Activated CD8-positive, alpha-beta memory T cell treated with anti-CD3 and anti-CD28 coated beads for 36 hours (primary cell): ENCODE data around the gene NOTCH4. TPM values are rescaled to one million over a fixed set of nuclear protein-coding genes. Genes with fewer than 3 reads are reported as not detected.

Experiments
- CTCF ChIA-PET: fragments of 350-600 bp; sonication (Branson Sonifier 250); formaldehyde crosslinking; loops from one replicate; lab custom pipeline; 2021; ENCODE audit warnings: antibody characterized with exemption; lab: Charles Lee
- POLR2A ChIA-PET: fragments of 350-600 bp; sonication (Branson Sonifier 250); formaldehyde crosslinking; loops from one replicate; lab custom pipeline; 2021; ENCODE audit warnings: antibody characterized with exemption; lab: Charles Lee
- total RNA-seq, 2 experiments: library from RNA; stranded (reverse); gene quantifications; one replicate each; pipeline ENCODE4 v1.2.3, GENCODE V29; 2021

Gene NOTCH4
- total RNA-seq, 2 experiments from 2014 or later = 1.4 to 1.5 TPM

GRCh38 chr6:32196682-32197616 lies 26.9 kb downstream of the NOTCH4 start:
- CTCF ChIA-PET = interaction anchor here (0.6 to 0.7 kb wide), 3 partner anchors 82 to 788 kb away, joined by 3 read pairs; no protein-coding TSS in a partner anchor
- POLR2A ChIA-PET = interaction anchor here (0.6 kb wide), 1 partner anchor 1395 kb away, joined by 3 read pairs; no protein-coding TSS in a partner anchor

- ChIA-PET POLR2A (interaction anchor here (0.6 to 1.4 kb wide), 5 partner anchors 17 to 1396 kb away, joined by 3 to 11 read pairs (median 5); partner anchors contain the start of gene ATF6B), CTCF (interaction anchor here (0.6 to 1.7 kb wide), 9 partner anchors 9 to 788 kb away, joined by 3 to 6 read pairs (median 3); partner anchors contain the start of genes AGPAT1 and ATF6B)
Measured at GRCh38 chr6:32195902-32196681, 27.8 kb downstream of the NOTCH4 start.

GRCh38 chr6:32195652-32195901 lies 28.3 kb downstream of the NOTCH4 start:
- POLR2A ChIA-PET = interaction anchor here (1.0 to 1.4 kb wide), 3 partner anchors 16 to 646 kb away, joined by 3 to 11 read pairs (median 6); partner anchors contain the start of gene ATF6B
- CTCF ChIA-PET = interaction anchor here (0.5 to 1.7 kb wide), 8 partner anchors 9 to 68 kb away, joined by 3 to 6 read pairs (median 4); partner anchors contain the start of genes AGPAT1 and ATF6B

DNA sequence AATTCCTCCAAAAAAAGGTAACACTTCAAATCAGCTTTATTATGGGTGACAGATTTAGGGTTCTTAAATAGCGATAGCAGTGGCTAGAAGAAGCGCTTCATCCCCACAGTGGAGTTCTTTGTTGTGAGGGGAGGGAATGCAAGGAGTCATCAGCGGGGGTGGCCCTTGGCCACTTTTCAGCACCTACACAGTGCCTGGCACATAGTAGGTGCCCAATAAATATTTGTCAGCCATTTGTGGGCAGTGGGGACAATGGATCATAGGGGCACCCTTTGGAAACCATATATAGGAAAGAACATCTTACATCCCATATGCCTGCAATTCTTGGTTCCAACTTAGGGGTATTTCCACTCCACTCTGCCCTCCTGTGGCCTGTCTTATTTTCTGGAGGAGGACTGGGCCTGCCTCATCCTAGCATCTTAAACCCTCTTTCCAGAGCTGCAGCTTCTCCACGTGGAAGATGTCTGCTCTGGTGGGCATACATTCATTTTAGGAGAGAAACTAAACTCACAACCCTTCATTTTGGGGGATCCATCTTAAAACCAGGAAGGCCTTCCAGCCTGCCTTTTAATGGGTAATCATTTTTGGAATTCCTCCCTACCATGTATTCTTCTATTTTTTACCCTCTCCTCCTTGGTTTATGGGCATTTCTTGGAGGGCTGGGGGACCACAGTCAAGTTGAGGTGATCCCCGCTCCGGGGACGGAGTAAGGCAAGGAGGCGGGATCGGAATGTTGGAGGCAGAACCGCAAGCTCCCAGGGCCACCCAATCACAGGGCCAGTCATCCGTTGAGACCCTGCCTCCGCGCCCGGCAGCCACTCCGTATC lies 28.8 kb downstream of the NOTCH4 start:
- ChIA-PET POLR2A (interaction anchor here (1.0 to 1.4 kb wide), 3 partner anchors 16 to 647 kb away, joined by 3 to 11 read pairs (median 6); partner anchors contain the start of gene ATF6B), CTCF (interaction anchor here (0.5 to 1.7 kb wide), 8 partner anchors 8 to 68 kb away, joined by 3 to 6 read pairs (median 4); partner anchors contain the start of genes AGPAT1 and ATF6B)

- POLR2A ChIA-PET = no interaction called here
- CTCF ChIA-PET = interaction anchor here (1.7 kb wide), 1 partner anchor 12 kb away, joined by 5 read pairs; no protein-coding TSS in a partner anchor
Measured at GRCh38 chr6:32194388-32194787, 29.5 kb downstream of the NOTCH4 start.

DNA sequence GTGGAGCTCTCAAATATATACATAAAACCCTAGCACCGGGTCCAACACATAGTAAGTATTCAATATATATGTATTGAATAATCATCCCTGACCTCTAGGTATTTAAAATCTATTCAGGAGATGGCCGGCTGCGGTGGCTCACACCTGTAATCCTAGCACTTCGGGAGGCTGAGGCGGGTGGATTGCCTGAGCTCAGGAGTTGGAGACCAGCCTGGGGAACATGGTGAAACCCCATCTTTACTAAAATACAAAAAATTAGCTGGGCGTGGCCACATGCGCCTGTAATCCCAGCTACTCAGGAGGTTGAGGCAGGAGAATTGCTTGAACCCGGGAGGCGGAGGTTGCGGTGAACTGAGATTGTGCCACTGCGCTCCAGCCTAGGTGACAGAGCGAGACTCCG lies 30.8 kb downstream of the NOTCH4 start:
- ChIA-PET CTCF (interaction anchor here (1.3 to 1.9 kb wide), 2 partner anchors 14 to 72 kb away, joined by 3 to 7 read pairs; partner anchors contain the start of gene RNF5), POLR2A (interaction anchor here (1.3 to 1.8 kb wide), 2 partner anchors 14 to 17 kb away, joined by 4 to 7 read pairs; no protein-coding TSS in a partner anchor)

DNA sequence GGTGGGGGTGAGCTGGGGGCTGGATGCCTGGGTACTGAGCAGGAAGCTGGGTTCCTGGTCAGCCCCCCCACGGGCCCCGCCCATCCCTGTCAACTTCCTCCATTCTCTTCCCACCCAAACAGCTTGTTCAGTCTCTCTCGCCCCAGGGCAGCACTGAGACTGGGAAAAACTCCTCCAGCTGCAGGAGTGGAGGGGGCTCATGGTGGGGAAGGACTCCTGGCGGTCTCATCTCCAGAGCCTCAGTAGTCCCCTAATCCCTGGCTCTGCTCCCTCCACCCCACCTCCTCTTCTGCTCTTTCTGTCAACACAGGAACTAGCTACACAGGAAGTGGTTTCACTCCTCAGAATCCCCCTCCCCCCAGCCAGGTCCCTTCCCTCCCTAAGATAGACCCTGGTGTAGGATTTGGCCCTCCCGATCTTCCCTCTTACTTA lies 31.2 kb downstream of the NOTCH4 start, which contains the start of gene GPSM3:
TSS of gene GPSM3 (minus strand) at position 36 of the 432 bp plus-strand sequence. CDS start 130 bp downstream, outside the sequence.
- CTCF ChIA-PET = interaction anchor here (1.3 to 1.9 kb wide), 2 partner anchors 14 to 72 kb away, joined by 3 to 7 read pairs; partner anchors contain the start of gene RNF5
- POLR2A ChIA-PET = interaction anchor here (1.3 to 1.8 kb wide), 2 partner anchors 14 to 16 kb away, joined by 4 to 7 read pairs; no protein-coding TSS in a partner anchor

DNA sequence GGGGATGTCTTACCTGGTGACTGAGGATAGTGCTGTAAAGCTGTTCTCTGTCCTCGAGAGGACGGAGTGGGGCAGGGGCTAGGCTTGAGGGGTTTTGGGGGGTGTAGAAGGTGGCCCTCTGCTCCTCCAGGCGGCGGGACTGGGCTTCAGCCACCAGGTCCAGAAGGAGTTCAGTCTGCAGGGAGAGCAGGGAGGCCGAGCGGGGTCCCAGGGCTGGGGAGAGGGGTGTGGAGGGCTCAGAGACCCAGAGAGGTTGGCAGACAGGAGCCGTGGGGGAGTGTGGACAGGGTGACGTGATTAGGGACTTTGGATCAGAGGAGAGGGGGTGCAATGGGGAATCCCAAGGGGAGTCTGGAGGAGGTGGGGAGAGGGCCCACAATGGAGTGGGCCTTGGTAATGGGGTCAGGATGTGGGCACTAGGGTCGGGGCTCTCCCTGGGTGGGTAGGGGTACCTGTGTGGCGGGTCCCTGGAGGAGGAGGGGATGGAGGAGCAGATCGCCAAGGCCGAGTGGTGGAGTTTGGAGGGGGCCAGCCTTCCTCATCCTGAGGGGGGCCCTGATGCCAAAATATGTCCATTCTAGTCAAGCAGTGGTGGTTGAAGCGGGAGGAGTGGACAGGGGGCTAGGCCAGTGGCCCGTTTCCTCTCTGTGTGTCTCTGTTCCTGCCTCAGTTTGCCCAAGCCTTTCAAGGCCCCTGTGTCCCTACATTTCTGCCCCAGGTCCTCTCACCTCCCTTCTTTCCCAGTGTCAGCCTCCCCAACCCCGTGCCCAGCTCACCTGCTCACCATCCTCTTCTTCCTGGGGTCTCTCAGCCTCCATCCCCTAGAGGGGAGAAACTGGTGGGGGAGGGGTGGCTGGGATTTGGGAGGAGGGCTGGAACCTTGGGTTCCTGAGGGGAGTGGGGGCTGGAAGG lies 31.9 kb downstream of the NOTCH4 start:
- CTCF ChIA-PET = interaction anchor here (0.5 to 1.9 kb wide), 3 partner anchors 13 to 71 kb away, joined by 3 to 7 read pairs (median 7); partner anchors contain the start of gene RNF5
- POLR2A ChIA-PET = interaction anchor here (0.9 to 1.8 kb wide), 3 partner anchors 9 to 16 kb away, joined by 3 to 7 read pairs (median 4); no protein-coding TSS in a partner anchor

DNA sequence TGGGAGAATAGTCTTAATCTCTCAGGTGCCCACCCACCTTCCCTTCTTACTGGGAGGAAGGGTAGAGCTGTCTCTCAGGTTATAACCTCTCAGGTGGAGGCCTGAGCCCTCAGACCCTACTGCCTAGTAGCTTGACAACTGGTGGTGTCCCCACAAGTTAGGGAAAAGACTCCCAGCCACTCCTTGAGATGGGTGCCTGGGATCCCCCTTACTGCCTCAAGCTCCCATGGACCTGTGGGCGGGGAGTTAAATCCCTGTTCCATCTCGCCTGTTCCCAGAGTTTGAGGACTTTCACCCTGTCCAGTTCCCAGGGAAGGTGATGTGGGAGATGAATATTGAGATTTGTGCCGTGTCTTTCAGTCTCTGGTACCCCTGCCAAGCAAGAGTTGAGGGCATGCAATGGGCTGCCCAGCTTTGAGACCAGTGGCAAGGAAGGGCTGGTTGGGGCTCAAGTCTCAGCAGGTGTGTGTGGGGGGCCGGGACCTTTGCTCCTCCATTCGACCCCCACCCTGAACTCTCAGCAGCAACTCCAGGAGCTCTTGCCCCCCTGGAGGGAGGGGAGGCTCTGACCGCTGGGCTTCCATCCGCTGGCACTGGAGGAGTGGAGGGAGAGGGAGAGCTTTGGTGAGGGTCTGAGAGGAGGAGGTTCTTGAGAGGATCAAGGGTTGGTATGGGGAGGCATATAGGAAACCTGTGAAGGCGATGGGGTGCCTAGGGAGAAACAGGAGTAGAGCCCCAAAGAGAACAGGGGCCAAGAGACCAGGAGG lies 32.8 kb downstream of the NOTCH4 start:
- POLR2A ChIA-PET = interaction anchor here (0.5 to 0.9 kb wide), 2 partner anchors 8 to 293 kb away, joined by 3 to 4 read pairs; no protein-coding TSS in a partner anchor
- CTCF ChIA-PET = interaction anchor here (1.4 kb wide), 1 partner anchor 73 kb away, joined by 5 read pairs; no protein-coding TSS in a partner anchor

- CTCF ChIA-PET = interaction anchor here (1.4 kb wide), 1 partner anchor 72 kb away, joined by 5 read pairs; no protein-coding TSS in a partner anchor
- POLR2A ChIA-PET = interaction anchor here (0.5 to 1.9 kb wide), 3 partner anchors 11 to 292 kb away, joined by 3 to 16 read pairs (median 4); partner anchors contain the start of gene ATF6B
Measured at GRCh38 chr6:32190054-32190851, 33.6 kb downstream of the NOTCH4 start, which contains the start of gene PBX2. Gene PBX2 (minus strand): TSS chr6:32190202. CDS start chr6:32189915, 287 bp downstream.

DNA sequence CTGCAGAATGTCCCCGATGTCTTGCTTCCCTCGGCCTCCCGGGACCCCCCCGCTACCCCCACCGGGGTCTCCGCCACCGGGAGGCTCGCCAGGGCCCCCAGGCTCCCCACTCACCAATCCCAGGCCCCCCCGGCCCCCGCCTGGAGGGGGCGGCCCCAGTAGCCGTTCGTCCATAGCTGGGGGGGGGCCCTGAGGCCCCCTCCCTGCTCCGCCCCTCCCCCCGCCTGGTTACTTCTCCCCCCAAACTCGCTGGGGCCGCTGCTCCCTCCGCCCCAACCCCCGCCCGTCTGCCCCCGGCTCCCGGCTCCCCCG lies 34.2 kb downstream of the NOTCH4 start:
- ChIA-PET CTCF (interaction anchor here (1.4 kb wide), 1 partner anchor 71 kb away, joined by 5 read pairs; no protein-coding TSS in a partner anchor), POLR2A (interaction anchor here (0.8 to 1.9 kb wide), 2 partner anchors 11 to 61 kb away, joined by 3 to 16 read pairs; partner anchors contain the start of gene ATF6B)

DNA sequence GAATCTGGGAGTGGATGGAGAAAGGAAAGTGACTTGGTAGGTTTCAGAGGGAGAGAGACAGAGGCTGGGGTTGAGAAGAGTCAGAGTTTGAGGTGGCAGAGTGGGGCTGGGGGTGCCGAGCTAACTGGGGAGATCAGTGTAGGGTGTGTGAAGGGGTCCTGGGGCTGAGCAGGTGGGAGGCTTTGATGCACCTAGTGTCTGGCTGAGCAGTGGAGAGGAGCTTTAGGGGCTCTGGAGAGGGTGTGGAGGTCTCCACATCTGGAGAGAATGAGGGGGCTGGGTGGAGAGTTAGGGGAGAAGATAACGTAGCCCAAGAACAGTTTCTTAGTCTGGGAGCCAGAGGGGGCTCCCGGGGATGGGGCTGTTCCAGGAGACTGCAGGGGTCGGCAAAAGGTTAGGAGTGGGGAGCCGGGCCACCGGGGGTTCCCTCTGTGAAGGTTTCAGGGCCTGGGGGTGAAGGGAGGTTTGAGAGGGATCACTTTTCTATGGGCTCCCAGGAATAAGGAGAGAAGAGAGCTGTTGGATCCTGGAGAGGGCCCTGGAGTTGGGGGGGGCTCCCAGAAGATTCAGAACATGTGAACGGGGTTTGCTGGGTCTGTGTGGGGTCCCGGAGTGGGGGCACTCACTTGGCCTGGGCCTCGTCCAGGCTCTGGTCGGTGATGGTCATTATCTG lies 34.7 kb downstream of the NOTCH4 start:
- POLR2A ChIA-PET = interaction anchor here (0.6 to 1.9 kb wide), 2 partner anchors 10 to 525 kb away, joined by 3 to 16 read pairs; no protein-coding TSS in a partner anchor
- CTCF ChIA-PET = no interaction called here

DNA sequence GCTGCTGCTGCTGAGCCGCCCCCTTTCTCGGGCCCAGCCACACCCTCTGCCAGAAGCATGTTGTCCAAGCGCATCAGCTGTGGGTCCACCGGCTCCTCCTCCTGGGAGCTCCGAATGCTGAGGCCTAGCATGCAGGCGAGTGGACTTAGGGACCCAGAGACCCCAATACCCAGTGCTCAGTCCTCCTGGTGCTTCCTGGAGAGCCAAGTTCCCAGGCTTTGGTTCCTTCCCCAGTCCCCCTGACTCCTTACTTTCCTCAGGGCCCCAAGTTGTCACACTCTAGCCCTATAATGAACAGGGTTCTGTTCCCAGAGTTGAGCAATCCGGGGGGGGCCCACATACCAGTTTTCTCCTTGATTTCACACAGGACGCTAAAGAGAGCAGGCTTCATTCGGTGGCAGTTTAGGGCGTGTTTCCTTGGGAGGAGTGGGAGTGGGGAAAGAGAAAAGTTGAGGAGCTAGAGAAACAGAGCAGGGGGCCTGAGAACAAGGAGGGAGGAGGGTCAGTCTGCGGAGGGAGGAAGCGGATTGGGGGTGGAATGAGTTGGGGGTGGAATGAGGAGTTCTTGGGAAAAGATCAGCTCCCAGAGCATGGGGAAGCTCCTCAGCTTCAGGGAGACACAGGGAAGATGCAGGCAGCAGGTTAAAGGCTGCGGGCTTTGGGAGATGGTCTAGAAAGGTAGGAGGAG lies 35.3 kb downstream of the NOTCH4 start:
- CTCF ChIA-PET = interaction anchor here (1.3 to 1.4 kb wide), 2 partner anchors 10 to 12 kb away, joined by 4 read pairs; partner anchors contain the start of genes AGPAT1 and RNF5
- POLR2A ChIA-PET = interaction anchor here (0.6 to 1.9 kb wide), 2 partner anchors 10 to 524 kb away, joined by 3 to 16 read pairs; no protein-coding TSS in a partner anchor
